Measurements from ENCODE around the gene ROR2. TPM values are rescaled to one million over a fixed set of nuclear protein-coding genes. Genes with fewer than 3 reads are reported as not detected.

The ROR2 gene
- total and polyA plus RNA-seq, 2 of the 8 experiments (the other 6 are each of a cell fraction or from before 2014, with no cell fraction given) = 2.7 to 4.3 TPM

DNA sequence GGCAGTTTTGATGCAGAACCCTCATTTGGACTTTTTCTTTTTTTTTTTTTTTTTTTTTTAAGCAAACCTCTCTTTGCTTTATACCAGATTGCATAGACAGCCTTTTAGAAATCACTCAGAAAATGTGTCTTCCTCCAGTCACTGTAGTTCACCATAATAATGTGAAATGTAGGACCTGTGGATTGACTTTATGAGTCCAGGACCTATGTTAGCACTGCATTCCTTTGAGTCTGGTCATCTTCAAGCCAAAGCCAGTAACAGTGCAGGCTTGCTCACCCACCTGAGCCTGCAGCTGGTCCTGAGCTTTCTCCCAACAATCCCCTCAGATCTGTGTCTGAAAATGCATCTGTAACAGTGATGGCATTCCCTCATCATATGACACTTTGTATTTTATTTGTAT lies 415.7 kb downstream of the ROR2 start:
- Histone ChIP-seq H3K14ac (ENCODE audit: insufficient read length) (no peak overlapping the region), H3K18ac (ENCODE audit: extremely low read depth, low read length) (no peak overlapping the region), H4K20me1 (replicated peaks in 1 of 2; ENCODE audit: control insufficient read depth in 1 of 2, insufficient read depth in 2 of 2, low read length in 2 of 2) (no peaks in the 10 kb centered on the region), H3K9me3 (ENCODE audit: insufficient read depth in 2 of 2, low read depth in 1 of 2, low read length in 1 of 2) (no peaks in the 10 kb centered on the region), H3K36me3 (ENCODE audit: control insufficient read depth in 2 of 4, insufficient read depth in 4 of 4, low read length in 3 of 4) (no peaks in the 10 kb centered on the region), H2BK12ac (ENCODE audit: low read depth, low read length) (no peak overlapping the region), H2AFZ (ENCODE audit: low read length) (no peak overlapping the region), H4K91ac (replicated peaks; ENCODE audit: insufficient read length, low read length) (no peak overlapping the region), H2BK120ac (replicated peaks; ENCODE audit: low read depth, low read length) (no peak overlapping the region), H3K79me1 (ENCODE audit: low read depth, low read length) (no peaks in the 10 kb centered on the region), H3K27me3 (replicated peaks in 1 of 4; ENCODE audit: control insufficient read depth in 3 of 4, extremely low read depth in 1 of 4, insufficient read depth in 3 of 4, low read length in 3 of 4) (no peaks in the 10 kb centered on the region), H3K4me2 (ENCODE audit: insufficient read depth in 1 of 2, low read depth in 2 of 2, low read length in 2 of 2) (no peak overlapping the region), H3K9ac (replicated peaks in 1 of 4; ENCODE audit: extremely low read depth in 1 of 4, low read depth in 3 of 4, low read length in 3 of 4) (no peak overlapping the region), H3K4ac (replicated peaks; ENCODE audit: insufficient read length, low read depth, low read length) (no peak overlapping the region), H3K79me2 (ENCODE audit: control insufficient read depth in 1 of 2, insufficient read depth in 2 of 2, low read length in 2 of 2) (no peaks in the 10 kb centered on the region), H2BK20ac (ENCODE audit: low read length) (no peak overlapping the region), H3K4me1 (replicated peaks in 1 of 4; ENCODE audit: control insufficient read depth in 3 of 4, insufficient read depth in 4 of 4, low read length in 3 of 4) (peaks cover 0 to 4% (median 1%) of the 10 kb centered on the region in 4 experiments; a peak in 2 of 7 replicates), H3K56ac (replicated peaks; ENCODE audit: insufficient read length, low read depth, low read length) (no peak overlapping the region), H3K27ac (ENCODE audit: low read depth, low read length) (no peak overlapping the region), H3K23ac (ENCODE audit: insufficient read length) (no peak overlapping the region), H2AK5ac (ENCODE audit: low read depth, low read length) (no peak overlapping the region), H4K8ac (ENCODE audit: extremely low read depth, insufficient read depth, low read length) (no peak overlapping the region), H4K5ac (ENCODE audit: insufficient read length, low read depth, low read length) (no peak overlapping the region), H3K4me3 (ENCODE audit: extremely low read depth in 1 of 4, insufficient read depth in 2 of 4, low read depth in 3 of 4, low read length in 4 of 4) (no peak overlapping the region), H2BK15ac (ENCODE audit: low read length) (no peak overlapping the region), H2BK5ac (ENCODE audit: low read depth, low read length) (no peak overlapping the region), H3K23me2 (ENCODE audit: low read depth, low read length) (no peaks in the 10 kb centered on the region)
- TF ChIP-seq CBX5 (IDR thresholded peaks at IDR 0.05; ENCODE audit: low read depth, low read length) (no peak), SP1 (IDR thresholded peaks at IDR 0.05; ENCODE audit: low read depth, low read length) (no peak), TAF7 (optimal IDR thresholded peaks at IDR 0.05; ENCODE audit: borderline replicate concordance, low read depth, low read length) (no peak), TBP (IDR thresholded peaks at IDR 0.05; ENCODE audit: low read depth, low read length) (no peak), SIN3A (conservative IDR thresholded peaks at IDR 0.05 in 1 of 2, IDR thresholded peaks at IDR 0.05 in 1 of 2; ENCODE audit: low read depth in 1 of 2, low read length in 2 of 2) (no peak), YY1 (IDR thresholded peaks at IDR 0.05; ENCODE audit: low read depth, low read length) (no peak), POLR2AphosphoS5 (IDR thresholded peaks at IDR 0.05; ENCODE audit: low read depth, low read length) (no peak), BRCA1 (IDR thresholded peaks at IDR 0.05; ENCODE audit: low read depth, low read length) (no peak), FOSL1 (IDR thresholded peaks at IDR 0.05; ENCODE audit: insufficient read depth, low read depth, low read length) (no peak), RBBP5 (IDR thresholded peaks at IDR 0.05; ENCODE audit: borderline replicate concordance, low read depth, low read length) (no peak), JUND (IDR thresholded peaks at IDR 0.05; ENCODE audit: low read length) (no peak), KDM4A (IDR thresholded peaks at IDR 0.05; ENCODE audit: low read depth, low read length, severe bottlenecking) (no peak), RAD21 (IDR thresholded peaks at IDR 0.05 in 1 of 2, conservative IDR thresholded peaks at IDR 0.05 in 1 of 2; ENCODE audit: low read depth in 2 of 2, low read length in 2 of 2) (no peak), PHF8 (conservative IDR thresholded peaks at IDR 0.05; ENCODE audit: low read depth, low read length) (no peak)
- TF ChIP-seq, protein P1, sequence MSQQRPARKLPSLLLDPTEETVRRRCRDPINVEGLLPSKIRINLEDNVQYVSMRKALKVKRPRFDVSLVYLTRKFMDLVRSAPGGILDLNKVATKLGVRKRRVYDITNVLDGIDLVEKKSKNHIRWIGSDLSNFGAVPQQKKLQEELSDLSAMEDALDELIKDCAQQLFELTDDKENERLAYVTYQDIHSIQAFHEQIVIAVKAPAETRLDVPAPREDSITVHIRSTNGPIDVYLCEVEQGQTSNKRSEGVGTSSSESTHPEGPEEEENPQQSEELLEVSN (IDR thresholded peaks at IDR 0.05) = no peak
- DNase-seq (ENCODE audit: low read depth in 1 of 2, low spot score in 2 of 2) (no peak), FAIRE-seq (no peak)
- CTCF ChIA-PET (ENCODE audit: partially characterized antibody) = interaction anchor here (1.1 kb wide), 1 partner anchor 200 kb away, joined by 3 read pairs; no protein-coding TSS in a partner anchor
- POLR2A ChIA-PET (ENCODE audit: partially characterized antibody) = no interaction called here

Measured in H1 (cell line).